ENCODE data around the gene TREX2. TPM values are rescaled to one million over a fixed set of nuclear protein-coding genes. Genes with fewer than 3 reads are reported as not detected.
"Not testable (repeated sequence)": the region's sequence is repeated elsewhere in the genome, so short reads cannot be mapped to it uniquely, and the experiment has no call there.

Gene TREX2
- total RNA-seq, 3 donors from 2014 or later = 1.7 to 2.4 (median 2.2) TPM

- ATAC-seq = no peak
These were observed 39.0 kb downstream of the TREX2 start for GRCh38 chrX:153406903-153407302.

GRCh38 chrX:153406011-153406410 is 39.8 kb downstream of the TREX2 start:
- Mint-ChIP-seq H3K9me3 (no peaks in the 10 kb centered on the region), H3K4me3 (no peak overlapping the region), H3K27me3 (ENCODE audit: low read depth) (no peaks in the 10 kb centered on the region), H3K36me3 (ENCODE audit: insufficient read depth) (no peaks in the 10 kb centered on the region), H3K4me1 (ENCODE audit: low read depth) (peaks cover 1% of the 10 kb centered on the region)
- ATAC-seq (no peak), DNase-seq (no peak)

More at GRCh38 chrX:153406903-153407302, 39.0 kb downstream of the TREX2 start:
- H3K27me3 Mint-ChIP-seq (ENCODE audit: low read depth) = no peaks in the 10 kb centered on the region
- H3K36me3 Mint-ChIP-seq (ENCODE audit: insufficient read depth) = no peaks in the 10 kb centered on the region
- peaks cover 3% of the 10 kb centered on the region for H3K4me1 Mint-ChIP-seq (ENCODE audit: low read depth)
- H3K9me3 Mint-ChIP-seq = no peaks in the 10 kb centered on the region
- DNase-seq = no peak
- H3K4me3 Mint-ChIP-seq = no peak overlapping the region

GRCh38 chrX:153405426-153405825 is 40.4 kb downstream of the TREX2 start:
- DNase-seq (no peak), ATAC-seq (no peak)
- no peaks in the 10 kb centered on the region for H3K4me1 Mint-ChIP-seq (ENCODE audit: low read depth)
- H3K4me3 Mint-ChIP-seq = no peak overlapping the region
- H3K9me3 Mint-ChIP-seq = no peaks in the 10 kb centered on the region
- no peaks in the 10 kb centered on the region for H3K36me3 Mint-ChIP-seq (ENCODE audit: insufficient read depth)
- H3K27me3 Mint-ChIP-seq (ENCODE audit: low read depth) = no peaks in the 10 kb centered on the region

- H3K27me3 Mint-ChIP-seq (ENCODE audit: low read depth); H3K4me3 Mint-ChIP-seq; H3K9me3 Mint-ChIP-seq; DNase-seq; ATAC-seq; H3K36me3 Mint-ChIP-seq (ENCODE audit: insufficient read depth); H3K4me1 Mint-ChIP-seq (ENCODE audit: low read depth): not testable (repeated sequence)
These were observed 41.5 kb downstream of the TREX2 start for GRCh38 chrX:153404333-153404732.

GRCh38 chrX:153401133-153401764 is 44.6 kb downstream of the TREX2 start, which contains the start of gene PNMA6E:
Gene PNMA6E, minus strand, starts transcription at chrX:153401350. Its CDS starts 2,501 bp downstream, at chrX:153398849.
- Mint-ChIP-seq H3K27me3 (ENCODE audit: low read depth) (no peaks in the 10 kb centered on the region), H3K36me3 (ENCODE audit: insufficient read depth) (no peaks in the 10 kb centered on the region), H3K9me3 (no peaks in the 10 kb centered on the region), H3K4me3 (no peak within 1 kb of the TSS), H3K4me1 (ENCODE audit: low read depth) (no peaks in the 10 kb centered on the region)
- ATAC-seq (no peak), DNase-seq (no peak)

GRCh38 chrX:153400146-153401132 is 45.4 kb downstream of the TREX2 start:
- peak; percentile 74 to 77 for ATAC-seq
- DNase-seq = peak; percentile 45
- Mint-ChIP-seq H3K36me3 (ENCODE audit: insufficient read depth) (no peaks in the 10 kb centered on the region), H3K27me3 (ENCODE audit: low read depth) (no peaks in the 10 kb centered on the region), H3K9me3 (no peaks in the 10 kb centered on the region), H3K4me3 (no peak overlapping the region), H3K4me1 (ENCODE audit: low read depth) (no peaks in the 10 kb centered on the region)

GRCh38 chrX:153398275-153398960 is 47.4 kb downstream of the TREX2 start:
- Mint-ChIP-seq H3K9me3 (no peaks in the 10 kb centered on the region), H3K36me3 (ENCODE audit: insufficient read depth) (no peaks in the 10 kb centered on the region), H3K4me1 (ENCODE audit: low read depth) (no peaks in the 10 kb centered on the region), H3K27me3 (ENCODE audit: low read depth) (no peaks in the 10 kb centered on the region), H3K4me3 (no peak overlapping the region)
- DNase-seq (no peak), ATAC-seq (no peak)

- no peaks in the 10 kb centered on the region for H3K4me1 Mint-ChIP-seq (ENCODE audit: low read depth)
- H3K36me3 Mint-ChIP-seq (ENCODE audit: insufficient read depth) = no peaks in the 10 kb centered on the region
- no peak for ATAC-seq
- H3K9me3 Mint-ChIP-seq = no peaks in the 10 kb centered on the region
- H3K27me3 Mint-ChIP-seq (ENCODE audit: low read depth) = no peaks in the 10 kb centered on the region
- no peak for DNase-seq
- no peak overlapping the region for H3K4me3 Mint-ChIP-seq
These were observed 48.4 kb downstream of the TREX2 start for GRCh38 chrX:153397256-153397960.

GRCh38 chrX:153396320-153397195 is 49.3 kb downstream of the TREX2 start:
- H3K27me3 Mint-ChIP-seq (ENCODE audit: low read depth) = no peaks in the 10 kb centered on the region
- ATAC-seq (no peak), DNase-seq (no peak)
- no peaks in the 10 kb centered on the region for H3K36me3 Mint-ChIP-seq (ENCODE audit: insufficient read depth)
- no peaks in the 10 kb centered on the region for H3K4me1 Mint-ChIP-seq (ENCODE audit: low read depth)
- no peak overlapping the region for H3K4me3 Mint-ChIP-seq
- H3K9me3 Mint-ChIP-seq = no peaks in the 10 kb centered on the region

- Mint-ChIP-seq H3K4me1 (ENCODE audit: low read depth) (no peaks in the 10 kb centered on the region), H3K4me3 (no peak overlapping the region), H3K27me3 (ENCODE audit: low read depth) (no peaks in the 10 kb centered on the region), H3K9me3 (no peaks in the 10 kb centered on the region), H3K36me3 (ENCODE audit: insufficient read depth) (no peaks in the 10 kb centered on the region)
- DNase-seq (no peak), ATAC-seq (no peak)
These were observed 50.1 kb downstream of the TREX2 start for GRCh38 chrX:153395613-153396319.

GRCh38 chrX:153394612-153395011 is 51.2 kb downstream of the TREX2 start:
- no peak for ATAC-seq
- H3K36me3 Mint-ChIP-seq (ENCODE audit: insufficient read depth) = no peaks in the 10 kb centered on the region
- DNase-seq = no peak
- no peaks in the 10 kb centered on the region for H3K4me1 Mint-ChIP-seq (ENCODE audit: low read depth)
- no peaks in the 10 kb centered on the region for H3K9me3 Mint-ChIP-seq
- H3K4me3 Mint-ChIP-seq = no peak overlapping the region
- no peaks in the 10 kb centered on the region for H3K27me3 Mint-ChIP-seq (ENCODE audit: low read depth)

All from activated T-cell treated with anti-CD3 and anti-CD28 coated beads, Interleukin-2, amount 50 U/mL, for 4 hours (primary cell).